Progenitor cell of endocrine pancreas (in vitro differentiated cells): Measurements from ENCODE around the gene SPTB. TPM values are rescaled to one million over a fixed set of nuclear protein-coding genes. Genes with fewer than 3 reads are reported as not detected.

Experiments
- DNase-seq: peaks from one replicate; pipeline ENCODE4 v3.0.0; 2021; ENCODE audit warnings: low spot score; ENCODE audit not compliant: unreplicated experiment
- H3K27ac Mint-ChIP-seq: 2 replicates; pipeline ENCODE4 v1.8.0; 2021; ENCODE audit warnings: mild to moderate bottlenecking, moderate library complexity, mixed read lengths
- H3K27me3 Mint-ChIP-seq: 2 replicates; pipeline ENCODE4 v1.8.0; 2021; ENCODE audit warnings: mixed read lengths
- H3K36me3 Mint-ChIP-seq: 2 replicates; pipeline ENCODE4 v1.8.0; 2022; ENCODE audit warnings: mixed read lengths; ENCODE audit not compliant: insufficient read depth
- H3K4me1 Mint-ChIP-seq: 2 replicates; pipeline ENCODE4 v1.8.0; 2021; ENCODE audit warnings: low read depth, mixed read lengths
- H3K4me3 Mint-ChIP-seq: 2 replicates; pipeline ENCODE4 v1.8.0; 2021; ENCODE audit warnings: low read depth, mild to moderate bottlenecking, moderate library complexity, mixed read lengths
- H3K9me3 Mint-ChIP-seq: 2 replicates; pipeline ENCODE4 v1.8.0; 2021; ENCODE audit warnings: low read depth, mixed read lengths
- CTCF ChIP-seq: fragments of 200-600 bp; sonication (generic); IDR thresholded peaks from one replicate; pipeline ENCODE4 v1.5.0; 2021; ENCODE audit warnings: antibody characterized with exemption, mild to moderate bottlenecking; ENCODE audit not compliant: unreplicated experiment
- total RNA-seq: library from RNA; stranded (reverse); gene quantifications from 2 replicates; pipeline ENCODE4 v1.2.1, GENCODE V29; 2021

SPTB gene
- total RNA-seq, 1 donor from 2014 or later = 1.7 TPM

- H3K27ac Mint-ChIP-seq = peak overlapping the region; percentile 70
- TF ChIP-seq CTCF = no peak
- peaks cover 19% of the 10 kb centered on the region for H3K9me3 Mint-ChIP-seq
- peaks cover 44% of the 10 kb centered on the region for H3K4me1 Mint-ChIP-seq
- no peaks in the 10 kb centered on the region for H3K27me3 Mint-ChIP-seq
- H3K36me3 Mint-ChIP-seq = peaks cover 15% of the 10 kb centered on the region
- DNase-seq = no peak
- H3K4me3 Mint-ChIP-seq = peak overlapping the region; percentile 49
These were observed 170.6 kb downstream of the SPTB start for GRCh38 chr14:64709126-64709525.

DNA sequence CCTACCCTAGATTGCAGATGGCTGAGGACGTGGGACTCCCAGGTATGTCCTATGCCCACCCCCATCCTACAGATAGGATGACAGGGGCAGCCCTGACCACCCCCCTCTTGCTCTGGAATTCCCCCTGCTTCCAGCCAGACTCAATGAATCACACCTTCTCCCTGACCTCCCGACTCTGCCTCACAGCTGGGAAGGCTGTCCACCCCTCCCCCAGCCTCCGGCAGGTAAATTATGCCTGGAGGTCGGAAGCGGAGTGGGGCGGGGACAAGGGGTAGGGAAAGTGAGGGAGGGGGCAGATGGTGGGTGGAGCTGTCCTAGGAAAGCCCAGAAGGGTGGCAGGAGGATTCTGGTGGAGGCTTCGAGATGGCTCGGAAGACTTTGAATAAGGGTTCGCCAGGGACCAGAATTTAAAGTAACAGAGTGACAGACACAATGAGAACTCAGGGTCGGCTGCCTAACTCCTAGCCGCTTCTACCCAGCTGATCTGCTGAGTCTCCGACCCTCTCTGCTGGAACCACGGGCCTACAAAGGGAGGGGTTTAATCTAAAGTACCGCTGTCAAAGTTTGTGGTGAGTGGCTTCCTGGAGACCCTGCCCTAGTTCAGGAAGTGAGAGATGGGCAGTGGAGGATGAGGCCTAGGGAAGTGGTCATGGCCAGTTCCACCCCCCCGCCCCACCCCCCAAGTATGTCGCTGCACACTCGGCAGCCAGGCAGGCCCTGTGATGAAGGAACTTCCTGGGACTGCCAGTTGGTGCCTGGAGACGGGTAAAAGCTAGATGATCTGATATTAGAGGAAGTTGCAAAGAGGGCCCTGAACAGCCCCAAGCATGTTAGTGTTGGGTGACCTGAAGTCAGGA is 171.3 kb downstream of the SPTB start:
- peak overlapping the region; percentile 85 for H3K27ac Mint-ChIP-seq
- peak; percentile 39 for DNase-seq
- peak overlapping the region; percentile 53 for H3K4me3 Mint-ChIP-seq
- peaks cover 10% of the 10 kb centered on the region for H3K36me3 Mint-ChIP-seq
- no peaks in the 10 kb centered on the region for H3K27me3 Mint-ChIP-seq
- peaks cover 15% of the 10 kb centered on the region for H3K9me3 Mint-ChIP-seq
- TF ChIP-seq CTCF = no peak
- peaks cover 49% of the 10 kb centered on the region for H3K4me1 Mint-ChIP-seq

DNA sequence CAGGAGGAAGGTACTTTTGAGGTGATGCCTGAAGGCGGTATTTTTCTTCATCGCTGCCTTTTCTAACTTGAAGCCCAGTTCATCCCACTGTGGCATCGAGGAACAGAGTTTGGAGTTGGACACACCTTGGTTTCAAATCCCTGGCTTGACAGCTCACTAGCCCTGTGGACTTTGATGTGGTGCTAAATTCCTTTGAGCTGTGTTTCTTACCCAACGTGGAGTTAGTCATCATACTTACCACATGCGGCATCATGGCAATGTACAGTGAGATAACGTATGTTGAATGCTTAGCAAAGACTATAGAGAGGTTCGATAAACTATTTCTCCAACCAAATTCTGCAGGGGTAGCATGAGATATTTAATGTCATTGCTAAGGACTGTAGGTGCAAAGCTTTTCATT is 172.0 kb downstream of the SPTB start:
- peaks cover 2% of the 10 kb centered on the region for H3K27me3 Mint-ChIP-seq
- peaks cover 7% of the 10 kb centered on the region for H3K9me3 Mint-ChIP-seq
- peaks cover 4% of the 10 kb centered on the region for H3K36me3 Mint-ChIP-seq
- TF ChIP-seq CTCF = no peak
- H3K27ac Mint-ChIP-seq = peak overlapping the region; percentile 85
- peak overlapping the region; percentile 84 for H3K4me3 Mint-ChIP-seq
- no peak for DNase-seq
- peaks cover 55% of the 10 kb centered on the region for H3K4me1 Mint-ChIP-seq

DNA sequence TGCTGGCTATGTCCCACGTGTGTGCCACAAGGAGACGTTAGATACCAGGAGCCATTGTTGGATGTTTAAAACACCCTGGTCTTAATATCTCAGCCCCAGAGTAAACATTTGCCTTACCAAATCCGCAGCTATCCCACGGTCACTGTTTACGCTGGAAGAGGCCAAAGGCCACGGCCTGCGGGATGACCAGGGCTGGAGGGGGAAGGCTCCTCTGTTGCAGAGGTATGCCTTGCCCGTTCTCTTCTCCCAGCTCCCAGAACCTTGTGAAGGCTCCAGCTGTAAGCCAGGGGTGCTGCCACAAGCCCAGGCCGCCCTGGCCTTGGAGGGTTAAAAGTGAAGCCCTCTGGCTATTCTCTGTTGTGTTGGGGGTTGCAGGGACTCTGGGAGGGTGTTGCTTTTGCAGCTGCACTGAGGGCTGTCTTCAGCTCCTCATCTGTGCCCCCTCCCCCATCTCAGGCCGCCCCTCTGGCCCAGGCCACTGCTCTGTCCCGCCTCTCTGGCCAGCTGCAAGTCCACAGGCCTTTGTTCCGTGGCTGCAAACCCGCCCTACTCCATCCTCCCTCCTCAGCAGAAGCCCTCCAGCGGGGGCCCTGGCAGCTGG is 173.0 kb downstream of the SPTB start:
- H3K4me1 Mint-ChIP-seq = peaks cover 56% of the 10 kb centered on the region
- H3K36me3 Mint-ChIP-seq = no peaks in the 10 kb centered on the region
- no peak for DNase-seq
- H3K4me3 Mint-ChIP-seq = peak overlapping the region; percentile 84
- no peak for TF ChIP-seq CTCF
- H3K9me3 Mint-ChIP-seq = no peaks in the 10 kb centered on the region
- H3K27me3 Mint-ChIP-seq = peaks cover 9% of the 10 kb centered on the region
- peak overlapping the region; percentile 85 for H3K27ac Mint-ChIP-seq

- H3K9me3 Mint-ChIP-seq = no peaks in the 10 kb centered on the region
- H3K4me1 Mint-ChIP-seq = peaks cover 56% of the 10 kb centered on the region
- TF ChIP-seq CTCF = no peak
- H3K27ac Mint-ChIP-seq = peak overlapping the region; percentile 93
- no peaks in the 10 kb centered on the region for H3K36me3 Mint-ChIP-seq
- DNase-seq = no peak
- H3K4me3 Mint-ChIP-seq = peak overlapping the region; percentile 84
- peaks cover 14% of the 10 kb centered on the region for H3K27me3 Mint-ChIP-seq
These were observed 173.6 kb downstream of the SPTB start for GRCh38 chr14:64706119-64706592.
